Astrocyte of the spinal cord (primary cell): ENCODE measurements around the gene HES5.
"Not testable (repeated sequence)": the region's sequence is repeated elsewhere in the genome, so short reads cannot be mapped to it uniquely, and the experiment has no call there.

Experiments
- DNase-seq: peaks from one replicate; pipeline ENCODE4 v3.0.0; 2011; ENCODE audit warnings: low read depth, low spot score
- H3K4me3 ChIP-seq: 2 replicates; pipeline ENCODE4 v1.5.1; 2011; ENCODE audit warnings: low read depth, mild to moderate bottlenecking, low read length, moderate library complexity
- CTCF ChIP-seq: IDR thresholded peaks from 2 replicates; pipeline ENCODE4 v1.5.1; 2012; ENCODE audit warnings: low read depth, mild to moderate bottlenecking, low read length, inconsistent platforms
- in situ Hi-C: cut with HindIII; loops from 2 replicates; pipeline ENCODE4 v1.10.0; 2017; ENCODE audit warnings: low sequenced_read_pairs

HES5 gene

DNA sequence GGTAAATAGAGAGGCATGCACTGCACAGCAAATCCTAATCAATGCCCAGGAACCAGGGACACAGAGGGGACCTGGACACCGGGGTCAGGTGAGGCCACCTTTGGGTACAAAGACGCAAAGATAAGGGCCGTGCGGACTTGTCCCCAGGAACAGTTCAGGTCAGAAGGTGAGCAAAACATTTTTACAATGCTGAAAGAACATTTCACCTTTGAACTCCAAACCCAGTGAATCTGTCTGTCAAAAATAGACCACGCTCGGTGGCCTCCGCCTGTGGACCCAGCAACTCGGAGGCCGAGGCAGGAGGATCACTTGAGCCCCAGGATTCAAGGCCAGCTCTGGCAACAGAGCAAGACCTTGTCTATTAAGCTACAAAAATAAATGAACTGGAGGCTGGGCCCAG, 41.3 kb upstream of the HES5 start:
- no peak for TF ChIP-seq CTCF
- no peak for DNase-seq
- in situ Hi-C loops = no loop called here
- no peak overlapping the region for H3K4me3 ChIP-seq

- in situ Hi-C loops = no loop called here
- H3K4me3 ChIP-seq = no peak overlapping the region
- DNase-seq = no peak
- TF ChIP-seq CTCF = no peak
These were observed 40.3 kb upstream of the HES5 start for GRCh38 chr1:2570332-2570731.

DNA sequence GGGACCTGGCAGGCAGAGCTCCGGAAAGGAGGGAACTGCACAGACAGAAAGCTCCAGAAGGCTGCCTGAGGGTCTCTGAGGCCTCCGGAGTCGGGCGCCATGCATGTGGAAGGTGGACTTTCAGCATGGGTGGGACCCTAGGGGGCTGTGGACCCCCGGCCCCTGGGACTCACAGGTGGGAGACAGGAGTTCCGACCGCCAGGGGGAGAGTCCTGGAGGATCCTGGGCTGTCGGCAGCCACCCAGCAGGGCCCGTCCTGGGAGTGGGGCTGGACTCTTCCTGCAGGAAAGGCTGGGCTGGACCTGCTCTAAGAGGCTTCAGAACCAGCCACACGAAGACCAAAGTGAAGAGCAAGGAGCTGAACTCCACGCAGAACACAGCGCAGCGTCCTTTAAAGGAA, 39.6 kb upstream of the HES5 start:
- in situ Hi-C loops, DNase-seq, H3K4me3 ChIP-seq: not testable (repeated sequence)

DNA sequence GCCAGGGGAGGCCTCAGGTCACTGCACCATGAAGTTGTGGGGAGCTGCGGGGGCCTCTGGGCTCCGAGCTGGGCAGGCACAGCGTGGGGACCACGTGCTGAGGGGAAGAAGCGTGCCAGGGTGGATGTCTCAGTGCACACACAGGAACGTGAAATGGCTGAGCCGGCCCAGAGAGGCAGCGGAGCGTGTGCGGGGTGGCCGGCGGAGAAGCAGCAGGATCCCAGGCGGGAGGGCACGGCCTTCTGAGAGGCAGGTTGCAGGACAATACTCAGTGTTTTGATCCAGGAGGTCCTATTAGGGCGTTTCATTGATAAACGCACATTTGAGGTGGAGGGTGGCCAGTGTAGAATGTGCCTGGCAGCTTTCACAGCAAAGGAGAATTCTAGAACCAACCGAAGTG, 39.0 kb upstream of the HES5 start:
- TF ChIP-seq CTCF = no peak
- no peak overlapping the region for H3K4me3 ChIP-seq
- in situ Hi-C loops = no loop called here
- DNase-seq = no peak

DNA sequence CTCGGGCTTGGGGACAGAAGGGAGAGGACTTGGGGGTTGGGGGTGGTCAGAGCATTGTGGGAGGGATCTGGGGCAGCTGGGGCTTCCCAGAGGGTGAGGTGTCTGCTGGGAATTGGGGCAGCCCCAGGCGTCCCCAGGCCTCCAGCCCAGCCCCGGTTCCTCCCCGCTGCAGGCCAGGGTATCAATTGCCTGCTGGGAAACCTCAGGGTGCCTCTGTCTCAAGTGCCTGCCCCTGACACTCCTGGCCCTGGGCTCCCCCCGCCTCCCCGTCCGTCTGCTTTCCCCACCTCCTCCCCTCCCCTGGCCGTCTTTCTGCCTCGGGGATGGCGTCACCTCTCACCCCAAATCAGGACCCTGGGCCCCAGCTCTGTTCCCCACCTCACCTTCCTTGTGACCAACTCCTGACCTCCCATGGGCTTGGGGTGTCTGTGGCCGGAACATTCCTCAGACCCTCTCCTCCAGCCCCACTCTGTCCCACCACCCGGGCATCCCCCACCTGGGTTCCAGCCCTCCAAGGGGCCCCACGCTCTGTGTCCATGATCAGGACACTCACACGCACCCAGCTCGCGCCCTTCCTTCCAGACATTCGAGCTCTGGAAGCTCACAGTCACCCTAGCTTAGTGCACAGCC, 38.2 kb upstream of the HES5 start:
- H3K4me3 ChIP-seq, DNase-seq, in situ Hi-C loops: not testable (repeated sequence)

DNA sequence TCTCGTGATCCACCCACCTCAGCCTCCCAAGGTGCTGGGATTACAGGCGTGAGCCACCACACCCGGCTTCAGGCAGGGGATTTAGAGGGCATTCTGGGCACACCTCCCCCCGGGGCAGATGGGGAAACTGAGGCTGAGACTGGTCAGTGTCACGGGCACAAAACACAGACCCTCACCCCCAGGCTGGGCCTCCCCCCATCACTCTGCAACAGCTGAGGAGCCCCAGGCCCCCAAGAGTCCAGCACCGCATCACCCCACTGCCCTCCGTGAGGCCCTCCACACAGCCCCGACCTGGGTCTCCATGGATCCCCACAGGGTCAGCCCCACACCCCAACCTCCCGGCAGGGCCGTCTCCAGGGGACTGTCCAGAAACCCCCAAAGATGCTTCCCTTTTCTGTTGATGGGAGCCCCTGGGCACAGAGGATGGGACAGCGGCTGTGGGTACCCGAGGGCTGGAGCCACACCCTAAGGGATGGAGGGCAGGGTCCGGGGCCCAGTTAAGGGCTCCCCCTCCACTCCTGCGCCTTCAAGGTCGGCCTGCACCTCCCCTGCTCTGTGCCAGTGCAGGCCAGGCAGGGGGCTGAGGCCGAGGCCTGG, 37.1 kb upstream of the HES5 start:
- TF ChIP-seq CTCF = no peak
- no peak for DNase-seq
- in situ Hi-C loops = no loop called here
- no peak overlapping the region for H3K4me3 ChIP-seq

DNA sequence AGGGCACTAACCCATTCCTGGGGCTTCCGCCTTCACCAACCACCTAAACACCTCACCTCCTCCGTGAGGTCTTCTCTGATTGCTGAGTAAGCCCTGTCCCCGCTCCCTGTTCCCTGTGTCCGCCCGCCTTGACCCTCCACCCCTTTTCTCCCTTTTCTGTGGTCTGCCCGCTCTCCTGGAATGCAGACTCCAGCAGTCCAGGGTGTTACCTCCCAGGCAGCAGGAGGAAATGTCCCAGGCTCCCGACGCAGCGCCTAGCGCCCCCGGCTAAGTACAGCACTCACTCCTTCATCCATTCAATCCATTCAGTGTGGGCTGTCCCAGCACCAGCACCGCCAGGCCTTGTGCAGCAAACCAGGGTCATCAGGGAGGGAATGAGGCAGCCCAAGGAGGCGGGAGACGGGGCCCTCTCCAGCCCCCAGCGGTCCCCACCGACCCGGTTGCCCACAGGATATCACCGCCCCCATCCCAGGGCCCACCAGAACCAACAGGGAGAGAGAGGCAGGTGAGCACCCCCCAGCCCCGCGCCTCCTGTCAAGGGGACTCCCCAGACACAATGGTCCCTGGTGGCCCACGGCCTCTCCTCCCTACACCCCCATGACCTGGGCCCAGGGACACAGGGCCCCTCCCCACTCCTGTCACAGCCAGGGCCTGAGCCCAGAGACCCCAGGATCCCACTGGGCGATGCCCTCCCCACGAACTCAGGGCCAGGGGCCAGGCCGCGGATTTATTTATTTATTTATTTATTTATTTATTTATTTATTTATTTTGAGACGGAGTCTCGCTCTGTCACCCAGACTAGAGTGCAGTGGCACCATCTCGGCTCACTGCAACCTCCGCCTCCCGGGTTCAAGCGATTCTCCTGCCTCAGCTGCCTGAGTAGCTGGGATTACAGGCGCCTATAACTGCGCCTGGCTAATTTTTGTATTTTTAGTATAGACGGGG, 36.3 kb upstream of the HES5 start:
- in situ Hi-C loops = no loop called here

More for the DNA sequence above, 36.3 kb upstream of the HES5 start:
- TF ChIP-seq CTCF = no peak
- H3K4me3 ChIP-seq = no peak overlapping the region
- DNase-seq = no peak
